ENCODE data around the gene OR2A25.

OR2A25 gene

GRCh38 chr7:144069511-144069910 lies at the start of gene OR2A25:
TSS of gene OR2A25 (plus strand) at chr7:144069811. CDS start at chr7:144074220, 4,409 bp downstream.
- TF ChIP-seq CTCF (IDR thresholded peaks at IDR 0.05; ENCODE audit: extremely low read depth, insufficient read depth, missing control alignments): no peak
- DNase-seq (ENCODE audit: low spot score): no peak
- in situ Hi-C loops (cut with MboI; ENCODE audit: low pct_unique_long_range_greater_than_20kb, low sequenced_read_pairs, unreplicated experiment): no loop called here

- no peak for TF ChIP-seq CTCF (IDR thresholded peaks at IDR 0.05; ENCODE audit: extremely low read depth, insufficient read depth, missing control alignments)
- in situ Hi-C loops (cut with MboI; ENCODE audit: low pct_unique_long_range_greater_than_20kb, low sequenced_read_pairs, unreplicated experiment): no loop called here
Measured at GRCh38 chr7:144020340-144020739, 49.3 kb upstream of the OR2A25 start.

GRCh38 chr7:144022169-144022568 lies 47.4 kb upstream of the OR2A25 start:
- no peak for TF ChIP-seq CTCF (IDR thresholded peaks at IDR 0.05; ENCODE audit: extremely low read depth, insufficient read depth, missing control alignments)
- no peak for DNase-seq (ENCODE audit: low spot score)
- in situ Hi-C loops (cut with MboI; ENCODE audit: low pct_unique_long_range_greater_than_20kb, low sequenced_read_pairs, unreplicated experiment): no loop called here

More at GRCh38 chr7:144020340-144020739, 49.3 kb upstream of the OR2A25 start:
- DNase-seq (ENCODE audit: low spot score): no peak

- in situ Hi-C loops (cut with MboI; ENCODE audit: low pct_unique_long_range_greater_than_20kb, low sequenced_read_pairs, unreplicated experiment): no loop called here
- no peak for TF ChIP-seq CTCF (IDR thresholded peaks at IDR 0.05; ENCODE audit: extremely low read depth, insufficient read depth, missing control alignments)
- no peak for DNase-seq (ENCODE audit: low spot score)
Measured at GRCh38 chr7:144023171-144023827, 46.3 kb upstream of the OR2A25 start.

GRCh38 chr7:144024213-144024612 lies 45.4 kb upstream of the OR2A25 start:
- in situ Hi-C loops (cut with MboI; ENCODE audit: low pct_unique_long_range_greater_than_20kb, low sequenced_read_pairs, unreplicated experiment): no loop called here
- no peak for TF ChIP-seq CTCF (IDR thresholded peaks at IDR 0.05; ENCODE audit: extremely low read depth, insufficient read depth, missing control alignments)
- DNase-seq (ENCODE audit: low spot score): no peak

GRCh38 chr7:144026203-144026883 lies 43.3 kb upstream of the OR2A25 start:
- TF ChIP-seq CTCF (IDR thresholded peaks at IDR 0.05; ENCODE audit: extremely low read depth, insufficient read depth, missing control alignments): no peak
- in situ Hi-C loops (cut with MboI; ENCODE audit: low pct_unique_long_range_greater_than_20kb, low sequenced_read_pairs, unreplicated experiment): no loop called here

More at GRCh38 chr7:144026203-144026883, 43.3 kb upstream of the OR2A25 start:
- no peak for DNase-seq (ENCODE audit: low spot score)

Data from GM13977 (cell line).